ENCODE data around the gene RPL41.

RPL41 gene

DNA sequence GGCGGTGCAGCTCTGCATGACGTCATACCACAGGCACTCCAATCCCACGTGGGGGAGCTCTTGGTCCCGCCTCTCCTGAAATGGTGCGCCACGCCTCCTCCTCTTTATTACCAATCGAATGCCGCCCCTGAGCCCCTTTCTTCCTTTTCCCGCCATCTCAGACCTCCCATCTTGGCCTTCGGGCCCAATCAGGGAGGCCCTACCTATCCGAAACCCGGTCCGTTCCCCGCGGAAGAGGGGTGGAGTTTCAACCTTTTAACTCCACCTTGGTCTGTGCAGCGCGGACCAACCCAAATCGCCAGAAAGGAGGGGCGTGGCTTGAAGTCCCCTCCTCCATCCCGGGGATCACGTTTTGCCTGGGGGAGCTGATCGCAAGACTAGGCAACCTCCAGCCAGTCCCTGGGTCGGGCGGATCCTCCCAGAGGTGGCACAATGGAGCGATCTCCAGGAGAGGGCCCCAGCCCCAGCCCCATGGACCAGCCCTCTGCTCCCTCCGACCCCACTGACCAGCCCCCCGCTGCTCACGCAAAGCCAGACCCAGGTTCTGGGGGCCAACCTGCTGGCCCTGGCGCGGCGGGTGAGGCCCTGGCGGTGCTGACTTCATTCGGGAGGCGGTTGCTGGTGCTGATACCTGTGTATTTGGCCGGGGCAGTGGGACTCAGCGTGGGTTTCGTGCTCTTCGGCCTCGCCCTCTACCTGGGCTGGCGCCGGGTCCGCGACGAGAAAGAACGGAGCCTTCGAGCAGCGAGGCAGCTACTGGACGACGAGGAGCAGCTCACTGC, 11.6 kb downstream of the RPL41 start, which contains the start of gene ESYT1:
ESYT1 (plus strand) TSS at position 380 of the 782 bp plus-strand sequence; CDS start at position 433, 53 bp downstream.
- no peaks in the 10 kb centered on the region for H3K9me3 ChIP-seq (replicated peaks in 1 of 11)
- peak within 1 kb of the TSS; percentile 85 to 96 (median 90) for H3K9ac ChIP-seq
- peaks cover 29 to 43% (median 29%) of the 10 kb centered on the region in 11 experiments for H3K36me3 ChIP-seq
- peaks cover 45 to 72% (median 64%) of the 10 kb centered on the region in 10 experiments for H3K4me1 ChIP-seq
- TF ChIP-seq Cebpa-rat (IDR thresholded peaks at IDR 0.05), result no peak
- H3K27me3 ChIP-seq, result no peaks in the 10 kb centered on the region
- H3K27ac ChIP-seq, result peak within 1 kb of the TSS; percentile 69 to 95 (median 89)
- peak within 1 kb of the TSS; percentile 76 to 98 (median 90) for H3K4me3 ChIP-seq
- H3K4me2 ChIP-seq, result peak within 1 kb of the TSS; percentile 88 to 100 (median 96)
- H4K20me1 ChIP-seq, result peaks cover 0 to 21% (median 0%) of the 10 kb centered on the region in 11 experiments; a peak in 6 of 22 replicates

DNA sequence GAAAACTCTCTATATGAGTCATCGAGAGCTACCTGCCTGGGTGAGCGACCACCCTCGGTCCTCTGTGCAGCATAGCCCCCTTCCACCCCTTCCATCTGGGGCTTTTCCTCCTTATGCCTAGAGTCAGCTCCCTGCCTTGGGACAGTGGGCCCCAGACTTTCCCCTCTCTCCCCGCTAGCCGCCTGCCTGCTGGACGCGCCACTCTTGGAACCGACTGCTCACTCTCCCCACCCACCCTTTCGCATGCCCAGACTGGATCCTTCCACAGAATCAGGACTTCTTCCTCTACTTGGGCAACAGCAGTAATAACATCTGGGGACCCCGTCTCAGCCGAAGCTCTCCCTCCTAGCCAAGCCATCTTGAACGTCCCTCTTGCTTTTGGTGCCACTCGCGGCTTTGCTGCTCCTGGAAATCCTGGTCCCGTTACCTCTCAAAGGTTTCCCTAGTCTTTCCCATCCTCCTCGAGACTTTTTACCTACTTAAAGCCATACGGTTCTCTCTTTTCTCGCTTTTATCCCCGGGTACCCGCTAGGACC, 12.3 kb downstream of the RPL41 start:
- peak overlapping the region; percentile 85 to 96 (median 90) for H3K9ac ChIP-seq
- H3K9me3 ChIP-seq (replicated peaks in 1 of 11), result no peaks in the 10 kb centered on the region
- H3K4me2 ChIP-seq, result peak overlapping the region; percentile 83 to 100 (median 96)
- TF ChIP-seq Cebpa-rat (IDR thresholded peaks at IDR 0.05), result no peak
- peak overlapping the region; percentile 76 to 98 (median 90) for H3K4me3 ChIP-seq
- H3K36me3 ChIP-seq, result peaks cover 36 to 44% (median 36%) of the 10 kb centered on the region in 11 experiments
- H3K27me3 ChIP-seq, result no peaks in the 10 kb centered on the region
- peak overlapping the region; percentile 69 to 95 (median 87) for H3K27ac ChIP-seq
- H4K20me1 ChIP-seq, result peaks cover 0 to 21% (median 3%) of the 10 kb centered on the region in 11 experiments; a peak in 7 of 22 replicates
- peaks cover 45 to 65% (median 59%) of the 10 kb centered on the region in 10 experiments for H3K4me1 ChIP-seq

DNA sequence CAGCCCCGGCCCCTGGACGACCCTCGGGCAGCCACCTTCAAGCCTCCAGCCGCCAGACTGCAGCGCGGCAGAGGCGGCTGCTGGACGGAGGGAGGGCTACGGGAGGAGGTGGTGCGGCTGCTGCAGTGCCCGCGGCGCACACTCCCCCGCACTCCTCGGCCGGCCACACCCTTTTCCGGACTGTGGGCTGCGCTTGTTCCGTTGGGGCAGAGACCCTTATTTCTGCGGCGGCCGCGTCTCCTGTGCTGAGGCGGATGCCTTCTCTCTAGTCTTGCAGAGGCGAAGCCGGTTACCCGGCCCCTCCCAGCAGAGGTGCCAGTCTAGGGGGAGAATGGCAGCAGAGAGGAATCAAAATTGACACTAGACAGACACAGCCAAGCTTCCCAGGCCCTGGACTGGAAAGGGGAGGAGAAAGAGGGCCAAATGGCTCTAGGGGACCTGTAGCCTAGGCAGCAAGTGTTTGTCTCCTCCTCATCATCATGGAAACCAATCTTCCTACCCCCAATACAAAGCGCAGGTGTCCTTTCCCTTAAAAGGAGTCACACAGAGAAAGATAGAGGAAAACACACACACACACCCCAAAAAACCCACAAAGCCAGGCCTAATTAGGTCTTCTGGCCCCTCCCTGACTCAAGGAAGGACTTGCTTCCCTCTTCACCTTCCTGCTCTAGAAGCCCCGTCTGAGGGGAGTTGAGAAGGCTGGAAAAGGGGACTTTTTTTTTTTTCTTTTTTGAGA, 12.9 kb downstream of the RPL41 start:
- peak overlapping the region; percentile 83 to 100 (median 96) for H3K4me2 ChIP-seq
- peaks cover 42 to 45% (median 42%) of the 10 kb centered on the region in 11 experiments for H3K36me3 ChIP-seq
- H3K9ac ChIP-seq, result peak overlapping the region; percentile 85 to 96 (median 90)
- H3K27me3 ChIP-seq, result no peaks in the 10 kb centered on the region
- H4K20me1 ChIP-seq, result peaks cover 0 to 24% (median 3%) of the 10 kb centered on the region in 11 experiments; a peak in 7 of 22 replicates
- H3K4me3 ChIP-seq, result peak overlapping the region; percentile 76 to 98 (median 90)
- H3K27ac ChIP-seq, result peak overlapping the region; percentile 69 to 95 (median 87)
- peaks cover 45 to 59% (median 53%) of the 10 kb centered on the region in 10 experiments for H3K4me1 ChIP-seq
- H3K9me3 ChIP-seq (replicated peaks in 1 of 11), result no peaks in the 10 kb centered on the region
- no peak for TF ChIP-seq Cebpa-rat (IDR thresholded peaks at IDR 0.05)

DNA sequence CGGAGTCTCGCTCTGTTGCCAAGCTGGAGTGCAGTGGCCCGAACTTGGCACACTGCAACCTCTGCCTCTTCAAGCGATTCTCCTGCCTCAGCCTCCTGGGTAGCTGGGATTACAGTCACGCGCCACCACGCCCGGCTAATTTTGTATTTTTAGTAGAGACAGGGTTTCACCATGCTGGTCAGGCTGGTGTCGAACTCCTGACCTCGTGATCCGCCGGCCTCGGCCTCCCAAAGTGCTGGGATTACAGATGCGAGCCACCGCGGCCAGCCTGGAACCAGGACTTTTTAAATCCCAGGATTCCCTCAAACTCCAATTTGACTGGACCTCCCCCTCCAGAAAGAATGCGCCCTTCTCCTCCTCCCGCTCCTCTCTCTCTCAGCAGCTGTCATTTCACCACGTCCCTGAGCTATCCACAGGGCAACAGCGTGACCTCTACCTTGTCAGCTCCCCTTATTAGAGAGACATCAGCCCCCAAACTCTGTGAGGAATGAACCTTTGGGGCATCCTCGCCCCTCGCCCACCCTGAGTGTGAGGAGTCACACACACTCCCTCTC, 13.6 kb downstream of the RPL41 start:
- Histone ChIP-seq H3K4me1 (peaks cover 42 to 57% (median 48%) of the 10 kb centered on the region in 10 experiments), H3K9ac (peak overlapping the region; percentile 85 to 96 (median 90)), H4K20me1 (peaks cover 0 to 24% (median 3%) of the 10 kb centered on the region in 11 experiments; a peak in 7 of 22 replicates), H3K27ac (peak overlapping the region; percentile 69 to 95 (median 87)), H3K9me3 (replicated peaks in 1 of 11) (no peaks in the 10 kb centered on the region), H3K4me2 (peak overlapping the region; percentile 83 to 100 (median 96)), H3K4me3 (peak overlapping the region; percentile 76 to 98 (median 90)), H3K36me3 (peaks cover 48 to 51% (median 48%) of the 10 kb centered on the region in 11 experiments), H3K27me3 (no peaks in the 10 kb centered on the region)
- no peak for TF ChIP-seq Cebpa-rat (IDR thresholded peaks at IDR 0.05)

DNA sequence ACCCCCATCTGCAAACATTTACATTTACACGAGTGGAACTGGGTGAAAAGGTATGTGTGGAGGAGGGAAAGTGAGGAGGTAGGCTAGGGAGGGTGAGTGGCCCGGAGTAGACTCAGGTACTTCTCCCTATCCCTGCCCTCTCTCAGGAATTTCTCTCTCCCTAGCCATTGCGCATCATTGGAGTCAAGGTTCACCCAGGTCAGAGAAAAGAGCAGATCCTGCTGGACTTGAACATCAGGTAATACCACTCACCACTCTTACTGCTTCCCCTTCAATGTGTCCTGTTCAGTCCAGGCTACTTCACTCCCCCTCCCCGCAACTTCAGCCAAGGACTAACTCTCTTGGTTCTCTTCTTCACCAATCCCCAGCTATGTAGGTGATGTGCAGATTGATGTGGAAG, 14.4 kb downstream of the RPL41 start:
- no peaks in the 10 kb centered on the region for H3K27me3 ChIP-seq
- peaks cover 0 to 24% (median 3%) of the 10 kb centered on the region in 11 experiments; a peak in 7 of 22 replicates for H4K20me1 ChIP-seq
- H3K36me3 ChIP-seq, result peaks cover 56 to 58% (median 57%) of the 10 kb centered on the region in 11 experiments
- peak overlapping the region; percentile 85 to 96 (median 90); a peak in 21 of 22 replicates for H3K9ac ChIP-seq
- H3K9me3 ChIP-seq (replicated peaks in 1 of 11), result no peaks in the 10 kb centered on the region
- peak overlapping the region in 10 of 11 experiments; percentile 79 to 95 (median 88); a peak in 19 of 22 replicates for H3K27ac ChIP-seq
- peak overlapping the region; percentile 83 to 100 (median 96) for H3K4me2 ChIP-seq
- H3K4me3 ChIP-seq, result peak overlapping the region; percentile 76 to 98 (median 90); a peak in 18 of 20 replicates
- H3K4me1 ChIP-seq, result peaks cover 34 to 48% (median 40%) of the 10 kb centered on the region in 10 experiments
- no peak for TF ChIP-seq Cebpa-rat (IDR thresholded peaks at IDR 0.05)

DNA sequence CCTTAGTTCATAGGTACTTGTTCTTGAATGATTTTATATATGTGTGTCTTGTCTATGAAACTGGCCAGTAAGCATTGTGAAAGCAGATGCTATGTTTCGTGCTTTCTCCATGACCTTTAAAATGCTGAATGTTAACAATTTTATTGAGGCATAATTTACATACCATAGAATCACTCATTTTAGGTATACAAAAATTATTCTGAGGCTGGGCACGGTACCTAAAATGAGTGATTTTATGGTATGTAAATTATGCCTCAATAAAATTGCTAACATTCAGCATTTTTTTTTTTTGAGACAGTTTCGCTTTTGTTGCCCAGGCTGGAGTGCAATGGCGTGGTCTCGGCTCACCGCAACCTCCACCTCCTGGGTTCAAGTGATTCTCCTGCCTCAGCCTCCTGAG, 18.5 kb downstream of the RPL41 start:
- Histone ChIP-seq H3K27me3 (no peaks in the 10 kb centered on the region), H3K27ac (no peak overlapping the region), H3K4me2 (no peak overlapping the region), H3K4me1 (peaks cover 10 to 24% (median 19%) of the 10 kb centered on the region in 10 experiments), H3K9me3 (replicated peaks in 1 of 11) (no peaks in the 10 kb centered on the region), H3K9ac (no peak overlapping the region), H4K20me1 (peaks cover 0 to 29% (median 3%) of the 10 kb centered on the region in 11 experiments; a peak in 6 of 22 replicates), H3K36me3 (peaks cover 97 to 98% (median 97%) of the 10 kb centered on the region in 11 experiments), H3K4me3 (no peak overlapping the region)
- no peak for TF ChIP-seq Cebpa-rat (IDR thresholded peaks at IDR 0.05)

DNA sequence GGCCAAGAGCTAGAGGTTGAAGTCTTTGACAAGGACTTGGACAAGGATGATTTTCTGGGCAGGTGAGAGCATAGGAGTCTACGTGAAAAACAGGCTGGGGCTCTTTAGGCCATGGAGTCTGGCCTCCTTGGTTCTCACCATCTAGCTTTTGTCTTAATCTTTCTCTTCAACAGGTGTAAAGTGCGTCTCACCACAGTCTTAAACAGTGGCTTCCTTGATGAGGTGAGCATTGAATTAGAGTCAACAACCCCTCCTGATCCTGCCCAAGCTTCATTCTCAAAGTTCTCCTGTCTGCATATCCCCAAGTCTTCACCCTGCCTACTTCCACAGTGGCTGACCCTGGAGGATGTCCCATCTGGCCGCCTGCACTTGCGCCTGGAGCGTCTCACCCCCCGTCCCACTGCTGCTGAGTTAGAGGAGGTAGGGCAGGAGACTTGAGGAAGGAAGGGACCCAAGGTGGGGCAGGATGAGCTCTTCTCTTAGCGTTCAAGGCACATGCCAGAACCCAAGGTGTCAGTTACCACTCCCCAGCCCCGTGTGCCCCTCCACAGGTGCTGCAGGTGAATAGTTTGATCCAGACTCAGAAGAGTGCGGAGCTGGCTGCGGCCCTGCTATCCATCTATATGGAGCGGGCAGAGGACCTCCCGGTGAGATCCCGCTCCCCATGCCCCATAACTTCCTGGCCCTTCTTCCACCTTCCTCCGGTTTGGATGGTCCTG, 21.6 kb downstream of the RPL41 start:
- no peak for TF ChIP-seq Cebpa-rat (IDR thresholded peaks at IDR 0.05)
- H3K4me3 ChIP-seq, result no peak overlapping the region
- H3K4me2 ChIP-seq, result no peak overlapping the region

More for the DNA sequence above, 21.6 kb downstream of the RPL41 start:
- peaks cover 94 to 100% (median 99%) of the 10 kb centered on the region in 11 experiments for H3K36me3 ChIP-seq
- no peaks in the 10 kb centered on the region for H3K9me3 ChIP-seq (replicated peaks in 1 of 11)
- H3K27me3 ChIP-seq, result no peaks in the 10 kb centered on the region
- no peak overlapping the region for H3K27ac ChIP-seq
- H3K4me1 ChIP-seq, result peaks cover 0 to 29% (median 13%) of the 10 kb centered on the region in 10 experiments; a peak in 12 of 20 replicates
- peaks cover 0 to 35% (median 3%) of the 10 kb centered on the region in 11 experiments; a peak in 6 of 22 replicates for H4K20me1 ChIP-seq
- H3K9ac ChIP-seq, result no peak overlapping the region

Data from BLaER1 treated with 17β-estradiol and CSF1 and Interleukin-3, amounts not matched to agents 10 nM and 100 nM (cell line).